ENCODE measurements around the gene TPSD1.
"Not testable (repeated sequence)": the region's sequence is repeated elsewhere in the genome, so short reads cannot be mapped to it uniquely, and the experiment has no call there.

The TPSD1 gene

GRCh38 chr16:1240436-1240835, 15.4 kb upstream of the TPSD1 start, which contains the start of gene TPSAB1:
Gene TPSAB1, plus strand, starts transcription at chr16:1240705. Its CDS starts 234 bp downstream, at chr16:1240939.
- not testable (repeated sequence) for H3K9me3 ChIP-seq (ENCODE audit: insufficient read depth, low read depth, low read length); H3K9ac ChIP-seq (ENCODE audit: low read length); H3K27me3 ChIP-seq (ENCODE audit: insufficient read depth, low read length); H3K23ac ChIP-seq (ENCODE audit: low read length); H4K8ac ChIP-seq (ENCODE audit: low read depth, low read length); H2AK5ac ChIP-seq (ENCODE audit: low read length); H3K79me2 ChIP-seq (ENCODE audit: control insufficient read depth, insufficient read depth, low read length, poor library complexity); H2AFZ ChIP-seq (ENCODE audit: insufficient read depth, low read length, poor library complexity); H3K4ac ChIP-seq (ENCODE audit: low read depth, low read length); H3K36me3 ChIP-seq (ENCODE audit: control insufficient read depth in 1 of 2, insufficient read depth in 2 of 2, low read length in 2 of 2); H3K4me1 ChIP-seq (ENCODE audit: control insufficient read depth in 1 of 2, insufficient read depth in 2 of 2, low read length in 2 of 2); H4K12ac ChIP-seq (ENCODE audit: low read depth, low read length); H2BK5ac ChIP-seq (ENCODE audit: low read depth, low read length, poor library complexity); H3K4me2 ChIP-seq (ENCODE audit: low read length); H3K18ac ChIP-seq (ENCODE audit: low read length); H3K27ac ChIP-seq (ENCODE audit: low read depth, low read length); H2BK12ac ChIP-seq (ENCODE audit: low read length); DNase-seq; H3K14ac ChIP-seq (ENCODE audit: low read length); H3K79me1 ChIP-seq (ENCODE audit: low read length); H4K91ac ChIP-seq (ENCODE audit: low read depth, low read length); H2BK120ac ChIP-seq (ENCODE audit: insufficient read depth, low read length, poor library complexity); H3K4me3 ChIP-seq (ENCODE audit: low read depth, low read length)
- no CpG with 5 or more reads among the region's 12 CpGs for WGBS (ENCODE audit: extremely low coverage, insufficient coverage, insufficient read length)

GRCh38 chr16:1241081-1241480, 14.8 kb upstream of the TPSD1 start:
- H3K14ac ChIP-seq (ENCODE audit: low read length) = not testable (repeated sequence)

DNA sequence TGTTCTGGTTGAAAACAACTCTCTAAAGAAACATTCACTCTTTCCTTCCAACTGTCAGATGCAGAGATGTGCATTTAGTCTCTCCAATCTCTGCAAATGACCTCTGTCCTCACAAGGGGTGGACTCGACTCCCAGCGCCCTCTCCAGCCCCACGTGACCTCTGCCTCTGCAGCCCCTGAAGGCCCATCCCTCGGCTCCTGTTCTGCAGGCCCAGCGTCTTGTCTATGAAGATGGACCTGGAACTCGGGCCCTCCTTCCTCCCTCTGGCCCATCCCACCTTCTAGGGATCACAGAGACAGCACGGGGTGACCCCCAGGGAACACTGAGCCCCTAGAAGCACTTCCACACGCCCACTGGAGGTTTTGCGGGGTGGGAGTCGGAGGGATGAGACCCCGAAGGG, 12.5 kb upstream of the TPSD1 start:
- not testable (repeated sequence) for H3K4me3 ChIP-seq (ENCODE audit: low read depth, low read length); H3K79me1 ChIP-seq (ENCODE audit: low read length); H2AFZ ChIP-seq (ENCODE audit: insufficient read depth, low read length, poor library complexity); H3K79me2 ChIP-seq (ENCODE audit: control insufficient read depth, insufficient read depth, low read length, poor library complexity); H3K4me1 ChIP-seq (ENCODE audit: control insufficient read depth in 1 of 2, insufficient read depth in 2 of 2, low read length in 2 of 2); H3K27me3 ChIP-seq (ENCODE audit: insufficient read depth, low read length); H4K12ac ChIP-seq (ENCODE audit: low read depth, low read length); H3K27ac ChIP-seq (ENCODE audit: low read depth, low read length); H2BK12ac ChIP-seq (ENCODE audit: low read length); H3K9me3 ChIP-seq (ENCODE audit: insufficient read depth, low read depth, low read length); H3K14ac ChIP-seq (ENCODE audit: low read length); H3K4ac ChIP-seq (ENCODE audit: low read depth, low read length); H2BK5ac ChIP-seq (ENCODE audit: low read depth, low read length, poor library complexity); H2AK5ac ChIP-seq (ENCODE audit: low read length); H4K8ac ChIP-seq (ENCODE audit: low read depth, low read length); DNase-seq; H3K9ac ChIP-seq (ENCODE audit: low read length); H4K91ac ChIP-seq (ENCODE audit: low read depth, low read length); H3K4me2 ChIP-seq (ENCODE audit: low read length); H3K36me3 ChIP-seq (ENCODE audit: control insufficient read depth in 1 of 2, insufficient read depth in 2 of 2, low read length in 2 of 2); H3K18ac ChIP-seq (ENCODE audit: low read length); H2BK120ac ChIP-seq (ENCODE audit: insufficient read depth, low read length, poor library complexity); H3K23ac ChIP-seq (ENCODE audit: low read length)
- WGBS (ENCODE audit: extremely low coverage, insufficient coverage, insufficient read length) = no CpG with 5 or more reads among the region's 11 CpGs

More at GRCh38 chr16:1241081-1241480, 14.8 kb upstream of the TPSD1 start:
- not testable (repeated sequence) for H4K12ac ChIP-seq (ENCODE audit: low read depth, low read length); H3K4me3 ChIP-seq (ENCODE audit: low read depth, low read length); H3K79me1 ChIP-seq (ENCODE audit: low read length); H3K4ac ChIP-seq (ENCODE audit: low read depth, low read length); H3K4me1 ChIP-seq (ENCODE audit: control insufficient read depth in 1 of 2, insufficient read depth in 2 of 2, low read length in 2 of 2); DNase-seq; H4K91ac ChIP-seq (ENCODE audit: low read depth, low read length); H2BK12ac ChIP-seq (ENCODE audit: low read length); H3K18ac ChIP-seq (ENCODE audit: low read length); H3K36me3 ChIP-seq (ENCODE audit: control insufficient read depth in 1 of 2, insufficient read depth in 2 of 2, low read length in 2 of 2); H2AFZ ChIP-seq (ENCODE audit: insufficient read depth, low read length, poor library complexity); H3K79me2 ChIP-seq (ENCODE audit: control insufficient read depth, insufficient read depth, low read length, poor library complexity); H3K27ac ChIP-seq (ENCODE audit: low read depth, low read length); H2BK5ac ChIP-seq (ENCODE audit: low read depth, low read length, poor library complexity); H2AK5ac ChIP-seq (ENCODE audit: low read length); H3K23ac ChIP-seq (ENCODE audit: low read length); H3K27me3 ChIP-seq (ENCODE audit: insufficient read depth, low read length); H4K8ac ChIP-seq (ENCODE audit: low read depth, low read length); H2BK120ac ChIP-seq (ENCODE audit: insufficient read depth, low read length, poor library complexity); H3K9me3 ChIP-seq (ENCODE audit: insufficient read depth, low read depth, low read length); H3K4me2 ChIP-seq (ENCODE audit: low read length); H3K9ac ChIP-seq (ENCODE audit: low read length)
- WGBS (ENCODE audit: extremely low coverage, insufficient coverage, insufficient read length) = no CpG with 5 or more reads among the region's 15 CpGs

DNA sequence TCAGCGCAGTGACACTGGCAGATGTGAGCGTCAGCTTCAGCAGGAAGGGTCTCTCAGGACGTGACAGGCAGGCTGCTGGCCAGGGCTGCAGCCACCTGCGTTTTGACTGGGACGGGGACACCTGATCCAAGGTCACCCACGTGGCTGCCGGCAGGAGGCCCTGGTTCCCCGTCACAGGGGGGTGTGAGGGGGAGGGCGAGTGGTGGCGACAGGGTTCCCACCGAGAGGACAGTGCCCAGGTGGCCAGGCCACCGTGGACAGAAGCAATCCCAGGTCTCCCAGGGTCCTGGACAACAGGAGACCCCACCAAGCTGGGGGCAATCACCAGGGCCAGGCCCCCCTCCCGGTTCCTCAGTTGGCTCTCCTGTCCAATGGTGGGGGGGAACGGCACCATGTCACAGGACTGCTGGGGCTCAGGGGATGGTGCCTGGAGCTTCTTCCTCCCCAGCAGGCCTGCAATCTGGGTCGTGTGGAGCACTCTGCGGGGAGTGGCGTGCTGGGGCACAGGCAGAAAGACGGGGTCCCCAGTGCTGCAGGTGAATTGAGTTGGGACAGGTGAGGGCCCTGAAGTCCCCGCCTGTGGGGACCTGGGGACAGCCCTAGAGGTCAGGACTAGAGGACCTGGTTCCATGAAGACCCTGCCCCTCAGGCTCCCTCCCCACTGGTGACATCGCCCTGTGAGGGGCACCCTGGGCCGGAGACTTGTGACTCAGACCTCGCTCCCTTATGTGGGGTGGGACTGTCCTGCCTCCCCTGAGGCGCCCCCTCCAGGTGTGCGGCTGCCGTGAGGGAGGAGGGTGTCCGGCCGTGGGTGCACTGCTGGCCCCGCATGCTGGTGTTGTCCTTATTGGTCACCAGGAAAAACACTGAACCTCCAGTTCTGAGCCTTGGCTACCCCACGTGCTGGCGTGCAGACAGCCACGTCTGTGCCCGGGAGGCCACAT, 11.7 kb upstream of the TPSD1 start:
- not testable (repeated sequence) for H3K4ac ChIP-seq (ENCODE audit: low read depth, low read length); H3K4me3 ChIP-seq (ENCODE audit: low read depth, low read length); H3K4me2 ChIP-seq (ENCODE audit: low read length); H2BK5ac ChIP-seq (ENCODE audit: low read depth, low read length, poor library complexity); H3K23ac ChIP-seq (ENCODE audit: low read length); H3K27me3 ChIP-seq (ENCODE audit: insufficient read depth, low read length); H4K91ac ChIP-seq (ENCODE audit: low read depth, low read length); H3K36me3 ChIP-seq (ENCODE audit: control insufficient read depth in 1 of 2, insufficient read depth in 2 of 2, low read length in 2 of 2); H3K4me1 ChIP-seq (ENCODE audit: control insufficient read depth in 1 of 2, insufficient read depth in 2 of 2, low read length in 2 of 2); H3K9ac ChIP-seq (ENCODE audit: low read length); H3K79me2 ChIP-seq (ENCODE audit: control insufficient read depth, insufficient read depth, low read length, poor library complexity); H2AFZ ChIP-seq (ENCODE audit: insufficient read depth, low read length, poor library complexity); H3K27ac ChIP-seq (ENCODE audit: low read depth, low read length); DNase-seq; H3K18ac ChIP-seq (ENCODE audit: low read length); H2AK5ac ChIP-seq (ENCODE audit: low read length); H4K12ac ChIP-seq (ENCODE audit: low read depth, low read length); H3K9me3 ChIP-seq (ENCODE audit: insufficient read depth, low read depth, low read length); H3K14ac ChIP-seq (ENCODE audit: low read length); H4K8ac ChIP-seq (ENCODE audit: low read depth, low read length); H2BK12ac ChIP-seq (ENCODE audit: low read length); H2BK120ac ChIP-seq (ENCODE audit: insufficient read depth, low read length, poor library complexity); H3K79me1 ChIP-seq (ENCODE audit: low read length)
- no CpG with 5 or more reads among the region's 32 CpGs for WGBS (ENCODE audit: extremely low coverage, insufficient coverage, insufficient read length)

All from trophoblast cell (in vitro differentiated cells and primary cell).